Peyer's patch (tissue), 4 donors: Measurements from ENCODE around the gene NEK7.

Experiments
- POLR2A ChIP-seq, 2 donors: fragments of 450-650 bp; IDR thresholded peaks; one replicate each; pipeline ENCODE4 v1.5.1; 2017; ENCODE audit warnings: antibody characterized with exemption in 2 of 2, mild to moderate bottlenecking in 2 of 2, moderate library complexity in 2 of 2
- TF ChIP-seq, protein P1 (sequence below), 6 experiments: fragments of 450-650 bp in 4 of 6; fragments of 200-600 bp in 2 of 6; sonication (generic) in 1 of 6; IDR thresholded peaks; one replicate each; pipeline ENCODE4 v1.5.1; 2017 to 2019; ENCODE audit warnings: antibody characterized with exemption in 6 of 6, mild to moderate bottlenecking in 3 of 6, moderate library complexity in 1 of 6

DNA sequence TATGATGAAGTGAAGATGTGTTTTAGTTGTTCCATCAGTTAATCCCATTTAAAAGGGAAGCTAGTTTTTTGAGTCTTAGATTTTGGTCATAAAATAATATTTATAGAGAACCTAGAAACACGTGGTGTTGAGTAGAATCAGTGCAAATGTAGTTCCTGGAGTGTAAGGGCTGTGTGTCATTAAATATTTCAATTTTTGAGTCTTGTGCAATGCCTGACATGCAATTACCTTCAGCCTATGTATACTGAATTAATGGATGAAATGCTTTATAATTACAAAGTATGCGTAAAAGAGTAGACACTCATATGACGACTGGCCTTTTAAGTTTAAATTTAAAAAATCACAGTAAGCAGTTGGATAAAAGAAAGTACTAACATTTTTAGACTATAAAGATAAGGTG is 75.0 kb downstream of the NEK7 start:
- TF ChIP-seq, protein P1, sequence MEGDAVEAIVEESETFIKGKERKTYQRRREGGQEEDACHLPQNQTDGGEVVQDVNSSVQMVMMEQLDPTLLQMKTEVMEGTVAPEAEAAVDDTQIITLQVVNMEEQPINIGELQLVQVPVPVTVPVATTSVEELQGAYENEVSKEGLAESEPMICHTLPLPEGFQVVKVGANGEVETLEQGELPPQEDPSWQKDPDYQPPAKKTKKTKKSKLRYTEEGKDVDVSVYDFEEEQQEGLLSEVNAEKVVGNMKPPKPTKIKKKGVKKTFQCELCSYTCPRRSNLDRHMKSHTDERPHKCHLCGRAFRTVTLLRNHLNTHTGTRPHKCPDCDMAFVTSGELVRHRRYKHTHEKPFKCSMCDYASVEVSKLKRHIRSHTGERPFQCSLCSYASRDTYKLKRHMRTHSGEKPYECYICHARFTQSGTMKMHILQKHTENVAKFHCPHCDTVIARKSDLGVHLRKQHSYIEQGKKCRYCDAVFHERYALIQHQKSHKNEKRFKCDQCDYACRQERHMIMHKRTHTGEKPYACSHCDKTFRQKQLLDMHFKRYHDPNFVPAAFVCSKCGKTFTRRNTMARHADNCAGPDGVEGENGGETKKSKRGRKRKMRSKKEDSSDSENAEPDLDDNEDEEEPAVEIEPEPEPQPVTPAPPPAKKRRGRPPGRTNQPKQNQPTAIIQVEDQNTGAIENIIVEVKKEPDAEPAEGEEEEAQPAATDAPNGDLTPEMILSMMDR (IDR thresholded peaks at IDR 0.05) = no peak
- no peak for TF ChIP-seq POLR2A (IDR thresholded peaks at IDR 0.05)
